Measurements from ENCODE around the gene PLA2G2E. TPM values are rescaled to one million over a fixed set of nuclear protein-coding genes. Genes with fewer than 3 reads are reported as not detected.

Gene PLA2G2E, protein sequence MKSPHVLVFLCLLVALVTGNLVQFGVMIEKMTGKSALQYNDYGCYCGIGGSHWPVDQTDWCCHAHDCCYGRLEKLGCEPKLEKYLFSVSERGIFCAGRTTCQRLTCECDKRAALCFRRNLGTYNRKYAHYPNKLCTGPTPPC
- not detected in 2 replicates for total RNA-seq

DNA sequence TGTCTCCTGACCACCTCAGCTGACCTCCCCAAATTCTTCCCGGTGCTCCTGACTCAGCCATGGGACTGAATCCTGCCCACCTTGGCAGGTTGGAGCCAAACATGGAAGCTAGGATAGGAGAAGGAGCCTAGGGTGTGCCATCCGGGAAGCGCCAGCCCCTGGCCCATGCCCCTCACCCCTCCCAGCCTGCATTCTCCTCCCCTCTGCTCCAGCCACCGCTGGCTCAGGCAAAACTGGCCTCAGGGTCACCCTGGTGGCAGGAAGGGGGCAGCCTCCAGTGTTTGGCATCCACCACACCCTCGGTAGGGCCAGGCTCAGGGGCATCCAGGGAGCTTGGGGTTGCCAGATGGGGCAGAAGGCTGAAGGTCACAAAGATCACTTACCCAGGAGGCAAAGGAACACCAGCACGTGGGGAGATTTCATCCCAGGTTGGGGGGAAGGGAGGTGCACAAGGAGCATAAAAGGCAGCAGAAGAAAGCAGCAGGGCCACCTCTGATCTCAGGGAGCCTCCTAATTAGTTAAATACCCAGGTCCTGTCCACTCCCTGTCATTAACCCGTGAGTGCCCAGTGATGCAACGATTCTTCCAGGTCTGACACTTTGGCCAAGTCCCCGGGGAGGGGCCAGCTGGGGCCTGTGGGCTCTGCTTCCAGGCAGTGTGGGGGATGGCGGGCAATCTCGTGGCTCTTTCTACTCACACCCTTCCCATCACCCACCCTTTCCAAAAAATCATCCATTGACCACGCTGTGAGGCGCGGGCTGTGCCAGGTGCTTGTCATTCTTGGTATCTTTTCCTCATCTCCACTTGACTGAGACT lies at the start of gene PLA2G2E:
PLA2G2E (minus strand) TSS at position 481 of the 816 bp plus-strand sequence; CDS start at position 423, 58 bp downstream.

GRCh38 chr1:19882111-19883071 lies 41.0 kb downstream of the PLA2G2E start, which contains the start of gene OTUD3:
OTUD3 (plus strand) TSS chr1:19882395; CDS start chr1:19882514, 119 bp downstream.

Other genes with a start within 250 kb of the PLA2G2E start
- gene TMCO4, start 123.7 kb downstream of the PLA2G2E start, total RNA-seq = 7.0 and 10.8 TPM in 2 replicates
- gene RNF186, start 108.3 kb downstream of the PLA2G2E start, total RNA-seq = not detected in 2 replicates
- 1.8 and 8.9 TPM in 2 replicates for gene OTUD3, start 41.2 kb downstream of the PLA2G2E start, total RNA-seq
- not detected in 2 replicates for gene PLA2G2A, start 56.0 kb upstream of the PLA2G2E start, total RNA-seq
- gene PLA2G5, start 146.6 kb upstream of the PLA2G2E start, total RNA-seq = 0.16 and 1.0 TPM in 2 replicates
- gene PLA2G2D, start 195.9 kb upstream of the PLA2G2E start, total RNA-seq = not detected in 2 replicates
- gene PLA2G2F, start 215.7 kb upstream of the PLA2G2E start, total RNA-seq = not detected in 2 replicates